HepG2 (cell line): Measurements from ENCODE around the gene ZNF79. TPM values are rescaled to one million over a fixed set of nuclear protein-coding genes. Genes with fewer than 3 reads are reported as not detected.

Source experiments
- CCDC6 ChIP-seq: sonication (generic); formaldehyde crosslinking; IDR thresholded peaks from 2 replicates; pipeline ENCODE4 v1.8.1; 2022; ENCODE audit warnings: mild to moderate bottlenecking, missing genetic modification reagents, moderate library complexity
- DMAP1 ChIP-seq: IDR thresholded peaks from 2 replicates; pipeline ENCODE4 v1.6.1; 2016
- FIP1L1 ChIP-seq: fragments of 200-400 bp; formaldehyde crosslinking; IDR thresholded peaks from 2 replicates; pipeline ENCODE4 v1.6.1; 2018; ENCODE audit warnings: low read depth, mild to moderate bottlenecking, low read length, moderate library complexity, borderline replicate concordance; ENCODE audit not compliant: insufficient read depth
- KDM2A ChIP-seq: sonication (generic); formaldehyde crosslinking; IDR thresholded peaks from 2 replicates; pipeline ENCODE4 v1.4.0; 2020; ENCODE audit warnings: low read depth, missing genetic modification reagents, borderline replicate concordance
- MAFF ChIP-seq: IDR thresholded peaks from 2 replicates; pipeline ENCODE4 v1.6.1; 2011; ENCODE audit warnings: low read depth, low read length, improper control_type of control experiment
- NAIF1 ChIP-seq: sonication (generic); formaldehyde crosslinking; IDR thresholded peaks from 2 replicates; pipeline ENCODE4 v1.5.0; 2020; ENCODE audit warnings: mild to moderate bottlenecking, missing genetic modification reagents, borderline replicate concordance
- NCOA5 ChIP-seq: sonication (generic); formaldehyde crosslinking; IDR thresholded peaks from 2 replicates; pipeline ENCODE4 v1.4.0; 2020; ENCODE audit warnings: missing genetic modification reagents
- NFRKB ChIP-seq: fragments of 450-650 bp; IDR thresholded peaks from 2 replicates; pipeline ENCODE4 v1.6.1; 2017
- NR2F2 ChIP-seq: IDR thresholded peaks from 2 replicates; pipeline ENCODE4 v1.6.1; 2012; ENCODE audit warnings: low read depth, inconsistent platforms, borderline replicate concordance
- ONECUT2 ChIP-seq: sonication (generic); formaldehyde crosslinking; IDR thresholded peaks from 2 replicates; pipeline ENCODE4 v1.4.0; 2020; ENCODE audit warnings: missing genetic modification reagents
- SOX6 ChIP-seq, 2 experiments: fragments of 450-650 bp in 1 of 2; sonication (generic) in 1 of 2; formaldehyde crosslinking in 1 of 2; IDR thresholded peaks; 2 replicates each; pipeline versions ENCODE4 v1.4.0 to v1.6.1; 2017 to 2020; ENCODE audit warnings: antibody characterized with exemption in 1 of 2, mild to moderate bottlenecking in 1 of 2, missing genetic modification reagents in 1 of 2
- TAF15 ChIP-seq: fragments of 200-400 bp; formaldehyde crosslinking; IDR thresholded peaks from one replicate; pipeline ENCODE4 v1.6.1; 2018; ENCODE audit warnings: mild to moderate bottlenecking, low read depth, low read length; ENCODE audit not compliant: poor library complexity, severe bottlenecking
- TGIF2 ChIP-seq: IDR thresholded peaks from 2 replicates; pipeline ENCODE4 v1.6.1; 2016; ENCODE audit warnings: control low read depth, missing compliant biosample characterization
- XBP1 ChIP-seq: sonication (generic); formaldehyde crosslinking; IDR thresholded peaks from 2 replicates; pipeline ENCODE4 v1.5.0; 2020; ENCODE audit warnings: missing genetic modification reagents
- ZBTB21 ChIP-seq: sonication (generic); formaldehyde crosslinking; IDR thresholded peaks from 2 replicates; pipeline ENCODE4 v1.4.0; 2020; ENCODE audit warnings: missing genetic modification reagents
- ZFP41 ChIP-seq: sonication (generic); formaldehyde crosslinking; IDR thresholded peaks from 2 replicates; pipeline ENCODE4 v1.4.0; 2020; ENCODE audit warnings: mild to moderate bottlenecking, missing genetic modification reagents, borderline replicate concordance
- ZNF30 ChIP-seq: sonication (generic); formaldehyde crosslinking; IDR thresholded peaks from 2 replicates; pipeline ENCODE4 v1.5.0; 2020; ENCODE audit warnings: mild to moderate bottlenecking, missing genetic modification reagents
- ZNF446 ChIP-seq: sonication (generic); formaldehyde crosslinking; IDR thresholded peaks from 2 replicates; pipeline ENCODE4 v1.5.0; 2020; ENCODE audit warnings: mild to moderate bottlenecking, missing genetic modification reagents
- ZNF777 ChIP-seq: sonication (generic); formaldehyde crosslinking; IDR thresholded peaks from 2 replicates; pipeline ENCODE4 v1.4.0; 2020; ENCODE audit warnings: missing genetic modification reagents
- ZNF878 ChIP-seq: sonication (generic); formaldehyde crosslinking; IDR thresholded peaks from 2 replicates; pipeline ENCODE4 v1.8.1; 2023; ENCODE audit warnings: mild to moderate bottlenecking, missing genetic modification reagents, moderate library complexity
- polyA plus RNA-seq, 8 experiments: library from polyadenylated mRNA; depleted of rRNA in 3 of 8; stranded (reverse) in 7 of 8; unstranded in 1 of 8; fragments of >200 nt; fragmentation: Illumina TruSeq in 4 of 8; extraction: Trizol in 4 of 8; gene quantifications; 2 replicates each; pipeline versions ENCODE4 v1.2.1 to v1.2.3, GENCODE V29; 2011 to 2016; ENCODE audit warnings: low read depth in 4 of 8, missing spikeins in 1 of 8, mixed read lengths in 1 of 8; ENCODE audit not compliant: insufficient read depth in 1 of 8
- total RNA-seq, 5 experiments: library from RNA; depleted of rRNA; stranded (reverse); fragments of >200 nt; fragmentation: Illumina TruSeq; extraction: Trizol; gene quantifications; 2 replicates each; pipeline ENCODE4 v1.2.3, GENCODE V29; 2016; ENCODE audit warnings: low read depth in 1 of 5
- TF ChIP-seq, protein P1 (sequence below): IDR thresholded peaks from 2 replicates; pipeline ENCODE4 v1.6.1; 2016
- TF ChIP-seq, protein P2 (sequence below): IDR thresholded peaks from 2 replicates; pipeline ENCODE4 v1.6.1; 2016; ENCODE audit warnings: missing compliant biosample characterization, missing genetic modification reagents, borderline replicate concordance
- TF ChIP-seq, protein P3 (sequence below): sonication (generic); formaldehyde crosslinking; IDR thresholded peaks from 2 replicates; pipeline ENCODE4 v1.5.0; 2020; ENCODE audit warnings: mild to moderate bottlenecking, missing genetic modification reagents, borderline replicate concordance

ZNF79 gene
- total and polyA plus RNA-seq, 2 of the 13 experiments (the other 11 are each of a cell fraction or from before 2014, with no cell fraction given) = 3.7 to 8.1 TPM

DNA sequence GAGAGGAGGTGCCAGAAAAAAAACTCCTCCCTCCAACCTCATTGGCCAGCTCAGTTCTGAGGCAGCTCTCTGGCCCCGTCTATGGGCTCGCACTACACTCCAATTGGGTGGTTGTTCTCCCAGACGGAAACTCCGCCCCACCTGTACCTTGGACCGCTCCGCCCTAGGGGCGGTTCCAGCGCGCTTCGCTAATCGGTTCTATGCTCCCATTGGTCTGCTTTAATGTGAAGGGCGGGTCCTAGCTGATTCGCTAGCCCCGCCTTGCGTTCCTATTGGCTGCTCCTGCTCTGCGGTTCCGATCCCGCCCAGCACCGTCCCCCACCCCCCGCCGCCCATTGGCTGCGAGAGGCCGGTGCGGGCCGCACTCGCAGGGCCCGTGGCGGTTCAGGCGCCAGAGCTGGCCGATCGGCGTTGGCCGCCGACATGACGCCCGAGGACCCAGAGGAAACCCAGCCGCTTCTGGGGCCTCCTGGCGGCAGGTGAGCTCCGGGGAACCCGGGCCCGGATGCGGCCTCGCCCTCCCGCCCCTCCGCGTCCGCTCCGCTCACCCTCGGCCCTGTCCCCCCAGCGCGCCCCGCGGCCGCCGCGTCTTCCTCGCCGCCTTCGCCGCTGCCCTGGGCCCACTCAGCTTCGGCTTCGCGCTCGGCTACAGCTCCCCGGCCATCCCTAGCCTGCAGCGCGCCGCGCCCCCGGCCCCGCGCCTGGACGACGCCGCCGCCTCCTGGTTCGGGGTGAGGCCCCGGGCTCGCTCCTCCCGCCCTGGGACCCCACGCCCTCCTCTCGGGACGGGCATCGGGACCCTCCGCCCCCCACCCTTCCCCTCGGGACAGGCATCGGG is 27.2 kb upstream of the ZNF79 start, which contains the start of gene SLC2A8 (continued):
- TF ChIP-seq NCOA5 (CRISPR knock-in tag) (no peak), TGIF2 (CRISPR knock-in tag) (no peak), ZNF446 (no peak), CCDC6 (CRISPR knock-in tag) (peak; percentile 46; the same call in 1 of the 2 replicates), DMAP1 (CRISPR knock-in tag) (no peak), NR2F2 (no peak), ZFP41 (CRISPR knock-in tag) (no peak), ZBTB21 (CRISPR knock-in tag) (no peak), XBP1 (CRISPR knock-in tag) (no peak), ZNF30 (CRISPR knock-in tag) (no peak), NFRKB (no peak), SOX6 (IDR thresholded peaks at IDR 0.05) (no peak), SOX6 (CRISPR knock-in tag; IDR thresholded peaks at IDR 0.05) (no peak), NAIF1 (CRISPR knock-in tag) (no peak), KDM2A (CRISPR knock-in tag) (peak; percentile 60), ONECUT2 (CRISPR knock-in tag) (no peak), FIP1L1 (no peak), ZNF878 (CRISPR knock-in tag) (no peak), ZNF777 (CRISPR knock-in tag) (no peak; the same call in none of the 2 replicates), TAF15 (no peak), MAFF (no peak)
- TF ChIP-seq, protein P1, sequence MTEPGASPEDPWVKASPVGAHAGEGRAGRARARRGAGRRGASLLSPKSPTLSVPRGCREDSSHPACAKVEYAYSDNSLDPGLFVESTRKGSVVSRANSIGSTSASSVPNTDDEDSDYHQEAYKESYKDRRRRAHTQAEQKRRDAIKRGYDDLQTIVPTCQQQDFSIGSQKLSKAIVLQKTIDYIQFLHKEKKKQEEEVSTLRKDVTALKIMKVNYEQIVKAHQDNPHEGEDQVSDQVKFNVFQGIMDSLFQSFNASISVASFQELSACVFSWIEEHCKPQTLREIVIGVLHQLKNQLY (CRISPR knock-in tag) = no peak; the same call in 1 of the 2 replicates
- TF ChIP-seq, protein P2, sequence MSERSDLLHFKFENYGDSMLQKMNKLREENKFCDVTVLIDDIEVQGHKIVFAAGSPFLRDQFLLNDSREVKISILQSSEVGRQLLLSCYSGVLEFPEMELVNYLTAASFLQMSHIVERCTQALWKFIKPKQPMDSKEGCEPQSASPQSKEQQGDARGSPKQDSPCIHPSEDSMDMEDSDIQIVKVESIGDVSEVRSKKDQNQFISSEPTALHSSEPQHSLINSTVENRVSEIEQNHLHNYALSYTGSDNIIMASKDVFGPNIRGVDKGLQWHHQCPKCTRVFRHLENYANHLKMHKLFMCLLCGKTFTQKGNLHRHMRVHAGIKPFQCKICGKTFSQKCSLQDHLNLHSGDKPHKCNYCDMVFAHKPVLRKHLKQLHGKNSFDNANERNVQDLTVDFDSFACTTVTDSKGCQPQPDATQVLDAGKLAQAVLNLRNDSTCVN (CRISPR knock-in tag) = peak; percentile 58; the same call in 1 of the 2 replicates
- TF ChIP-seq, protein P3, sequence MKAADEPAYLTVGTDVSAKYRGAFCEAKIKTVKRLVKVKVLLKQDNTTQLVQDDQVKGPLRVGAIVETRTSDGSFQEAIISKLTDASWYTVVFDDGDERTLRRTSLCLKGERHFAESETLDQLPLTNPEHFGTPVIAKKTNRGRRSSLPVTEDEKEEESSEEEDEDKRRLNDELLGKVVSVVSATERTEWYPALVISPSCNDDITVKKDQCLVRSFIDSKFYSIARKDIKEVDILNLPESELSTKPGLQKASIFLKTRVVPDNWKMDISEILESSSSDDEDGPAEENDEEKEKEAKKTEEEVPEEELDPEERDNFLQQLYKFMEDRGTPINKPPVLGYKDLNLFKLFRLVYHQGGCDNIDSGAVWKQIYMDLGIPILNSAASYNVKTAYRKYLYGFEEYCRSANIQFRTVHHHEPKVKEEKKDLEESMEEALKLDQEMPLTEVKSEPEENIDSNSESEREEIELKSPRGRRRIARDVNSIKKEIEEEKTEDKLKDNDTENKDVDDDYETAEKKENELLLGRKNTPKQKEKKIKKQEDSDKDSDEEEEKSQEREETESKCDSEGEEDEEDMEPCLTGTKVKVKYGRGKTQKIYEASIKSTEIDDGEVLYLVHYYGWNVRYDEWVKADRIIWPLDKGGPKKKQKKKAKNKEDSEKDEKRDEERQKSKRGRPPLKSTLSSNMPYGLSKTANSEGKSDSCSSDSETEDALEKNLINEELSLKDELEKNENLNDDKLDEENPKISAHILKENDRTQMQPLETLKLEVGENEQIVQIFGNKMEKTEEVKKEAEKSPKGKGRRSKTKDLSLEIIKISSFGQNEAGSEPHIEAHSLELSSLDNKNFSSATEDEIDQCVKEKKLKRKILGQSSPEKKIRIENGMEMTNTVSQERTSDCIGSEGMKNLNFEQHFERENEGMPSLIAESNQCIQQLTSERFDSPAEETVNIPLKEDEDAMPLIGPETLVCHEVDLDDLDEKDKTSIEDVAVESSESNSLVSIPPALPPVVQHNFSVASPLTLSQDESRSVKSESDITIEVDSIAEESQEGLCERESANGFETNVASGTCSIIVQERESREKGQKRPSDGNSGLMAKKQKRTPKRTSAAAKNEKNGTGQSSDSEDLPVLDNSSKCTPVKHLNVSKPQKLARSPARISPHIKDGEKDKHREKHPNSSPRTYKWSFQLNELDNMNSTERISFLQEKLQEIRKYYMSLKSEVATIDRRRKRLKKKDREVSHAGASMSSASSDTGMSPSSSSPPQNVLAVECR (CRISPR knock-in tag) = peak; percentile 62; the same call in 1 of the 2 replicates
